GM03348 (cell line): ENCODE measurements around the gene TMEM187.

ENCODE experiments used
- DNase-seq: peaks from one replicate; pipeline ENCODE4 v3.0.0; 2012; ENCODE audit warnings: low spot score

The TMEM187 gene

DNA sequence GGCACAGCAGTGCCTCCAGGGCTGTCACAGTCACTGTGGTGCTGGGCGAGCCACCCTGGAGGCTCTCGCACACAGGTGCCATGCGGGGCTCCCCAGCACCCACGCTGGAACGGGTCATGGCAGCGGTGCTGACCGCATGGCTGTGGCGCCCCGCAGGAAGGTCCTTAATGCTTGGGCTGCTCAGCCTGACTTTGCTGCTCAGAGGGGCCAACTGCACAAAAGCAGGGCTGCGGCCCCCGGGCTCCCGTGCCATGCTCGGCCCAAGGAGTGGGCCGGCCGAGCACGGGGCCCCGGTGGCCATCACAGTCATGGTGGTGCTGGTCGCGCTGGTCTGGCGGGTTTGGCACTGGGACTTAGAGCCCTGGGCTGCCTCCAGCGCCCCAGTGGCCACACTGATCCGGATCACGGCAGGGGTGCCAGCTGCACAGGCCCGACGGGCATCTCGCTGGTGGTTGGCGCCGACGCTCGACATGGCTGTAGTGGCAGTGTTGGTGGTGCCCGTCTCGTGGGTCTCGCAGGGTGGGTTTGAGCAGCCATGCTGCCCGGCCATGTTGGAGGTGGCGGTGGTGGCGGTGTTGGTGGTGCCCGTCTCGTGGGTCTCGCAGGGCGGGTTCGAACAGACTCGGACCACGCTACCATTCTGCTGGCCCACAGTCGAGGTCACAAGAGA, 17.9 kb upstream of the TMEM187 start:
- no peak for DNase-seq

DNA sequence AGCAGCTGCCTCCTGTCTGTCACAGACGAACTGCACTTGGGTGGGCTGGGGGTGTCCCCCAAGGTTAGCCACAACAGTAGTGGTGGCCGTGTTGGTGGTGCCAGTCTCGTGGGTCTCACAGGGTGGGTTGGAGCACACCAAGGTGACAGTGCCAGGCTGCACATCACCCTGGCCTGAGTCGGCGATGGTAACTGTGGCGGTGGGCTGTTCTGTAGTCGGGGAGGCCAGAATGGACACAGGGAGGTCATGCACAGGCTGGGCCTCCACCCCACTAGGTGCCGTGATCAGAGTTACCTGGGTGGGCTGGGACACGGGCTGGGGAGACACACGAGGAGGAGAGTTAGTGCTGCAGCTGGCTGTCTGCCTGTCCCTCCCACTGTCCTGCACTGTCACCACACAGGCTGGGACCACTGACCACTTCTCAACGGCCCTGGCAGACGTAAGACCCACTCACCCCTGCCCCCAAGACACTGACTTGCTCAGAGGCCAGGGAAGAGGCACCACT, 17.3 kb upstream of the TMEM187 start:
- DNase-seq = no peak

DNA sequence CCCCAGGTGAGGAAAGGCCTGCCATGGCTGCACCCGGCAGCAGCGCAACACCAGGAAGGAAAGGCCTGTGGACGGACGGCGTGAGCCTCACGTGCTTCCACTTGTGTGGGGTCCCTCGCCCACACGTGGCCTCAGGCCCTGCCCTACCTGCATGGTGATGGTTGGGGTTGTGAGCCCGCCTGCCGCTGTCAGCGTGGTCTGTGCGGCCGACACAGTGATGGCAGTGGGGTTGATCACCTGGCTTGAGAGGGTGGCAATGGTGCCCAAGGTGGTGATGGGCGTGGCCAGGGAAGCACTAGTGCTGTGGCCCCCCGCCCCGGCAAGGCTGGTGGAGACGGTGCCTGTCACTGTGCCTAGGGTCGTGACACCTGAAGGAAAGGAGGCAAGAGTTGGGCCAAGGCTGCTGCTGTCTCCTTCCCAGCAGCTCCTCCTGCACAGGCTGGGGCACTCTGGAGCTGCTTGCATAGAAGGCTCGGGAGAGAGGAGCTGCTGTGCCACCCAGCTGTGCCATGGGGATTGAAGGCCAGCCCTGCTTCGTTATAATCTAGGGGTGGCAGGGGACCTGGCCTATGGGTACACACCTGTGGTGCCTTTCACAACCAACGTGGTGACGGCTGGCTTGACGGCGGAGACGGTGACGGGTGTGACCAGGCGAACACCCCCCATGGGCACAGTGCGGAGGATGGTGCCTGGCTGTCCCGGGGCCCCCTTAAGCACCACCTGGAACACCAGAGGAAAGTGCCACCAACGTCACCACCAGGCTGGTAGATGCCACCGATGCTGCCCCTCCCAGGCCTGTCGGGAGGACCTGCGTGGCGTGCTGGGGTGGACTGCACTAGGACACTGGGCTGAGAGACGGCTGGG, 16.3 kb upstream of the TMEM187 start:
- DNase-seq = no peak

GRCh38 chrX:153957224-153957623, 15.3 kb upstream of the TMEM187 start:
- no peak for DNase-seq

- DNase-seq = no peak
Measured at GRCh38 chrX:153958605-153959004, 13.9 kb upstream of the TMEM187 start.

GRCh38 chrX:153959649-153960048, 12.9 kb upstream of the TMEM187 start:
- no peak for DNase-seq

- DNase-seq = no peak
Measured at GRCh38 chrX:153960077-153960476, 12.5 kb upstream of the TMEM187 start.

DNA sequence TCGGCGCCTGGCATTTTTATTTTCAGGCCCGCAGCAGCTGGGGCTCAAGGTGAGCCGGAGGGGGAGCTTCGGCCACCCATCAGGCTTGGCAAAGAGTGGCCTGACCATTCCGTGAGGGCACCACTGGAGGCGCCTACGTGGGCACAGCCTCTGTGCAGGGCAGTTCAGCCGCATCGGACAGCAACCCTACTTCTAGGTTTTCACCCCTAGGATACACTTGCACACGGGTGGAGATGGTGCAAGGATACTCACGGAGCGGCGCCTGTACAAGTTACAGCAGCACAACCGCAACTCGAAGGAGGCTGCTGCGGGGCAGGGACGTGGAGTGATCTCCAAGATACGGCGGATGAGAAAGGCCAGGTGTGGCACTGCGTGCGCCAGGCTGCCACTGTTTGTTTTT, 11.8 kb upstream of the TMEM187 start:
- DNase-seq = no peak

DNA sequence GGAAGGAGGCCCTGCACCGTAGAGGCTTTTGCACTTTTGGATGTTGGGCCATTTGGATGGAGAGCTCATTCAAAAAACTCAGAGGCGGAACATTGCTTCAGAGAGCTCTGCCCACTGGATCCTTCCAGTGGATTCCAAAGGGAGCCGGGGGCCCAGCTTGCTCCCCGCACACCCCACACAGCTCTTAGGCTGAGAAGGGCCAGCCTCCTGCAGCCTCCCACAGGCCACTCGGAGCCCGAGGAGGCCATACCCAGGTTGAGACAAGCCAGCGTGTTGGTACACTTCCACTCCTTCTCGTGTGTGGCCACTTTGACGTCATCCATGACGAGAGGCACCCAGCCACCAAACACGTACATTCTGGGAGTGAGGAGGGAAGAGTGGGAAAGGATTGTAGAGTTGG, 11.3 kb upstream of the TMEM187 start:
- no peak for DNase-seq

DNA sequence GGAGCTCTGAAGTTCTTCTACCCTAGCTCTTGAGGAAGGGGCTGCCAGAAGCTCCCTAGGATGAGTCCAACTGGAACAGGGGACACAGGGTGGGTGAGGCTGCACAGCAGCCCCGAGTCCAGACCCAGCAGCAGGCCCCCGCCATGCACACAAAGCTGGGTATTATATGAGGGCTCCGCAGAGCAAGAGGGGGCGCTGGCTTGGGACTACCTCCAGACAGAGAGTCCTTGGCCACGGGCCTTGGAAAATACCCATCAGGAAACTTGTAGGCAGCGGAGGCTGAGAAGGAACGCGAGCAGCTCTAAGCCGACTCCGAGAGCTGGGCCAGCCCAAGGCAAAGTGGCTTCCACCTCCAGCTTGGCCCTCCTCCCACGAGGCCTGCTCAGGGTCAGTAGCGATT, 9.0 kb upstream of the TMEM187 start:
- no peak for DNase-seq

GRCh38 chrX:153964105-153964504, 8.4 kb upstream of the TMEM187 start:
- no peak for DNase-seq

GRCh38 chrX:153965406-153965805, 7.1 kb upstream of the TMEM187 start:
- no peak for DNase-seq

DNA sequence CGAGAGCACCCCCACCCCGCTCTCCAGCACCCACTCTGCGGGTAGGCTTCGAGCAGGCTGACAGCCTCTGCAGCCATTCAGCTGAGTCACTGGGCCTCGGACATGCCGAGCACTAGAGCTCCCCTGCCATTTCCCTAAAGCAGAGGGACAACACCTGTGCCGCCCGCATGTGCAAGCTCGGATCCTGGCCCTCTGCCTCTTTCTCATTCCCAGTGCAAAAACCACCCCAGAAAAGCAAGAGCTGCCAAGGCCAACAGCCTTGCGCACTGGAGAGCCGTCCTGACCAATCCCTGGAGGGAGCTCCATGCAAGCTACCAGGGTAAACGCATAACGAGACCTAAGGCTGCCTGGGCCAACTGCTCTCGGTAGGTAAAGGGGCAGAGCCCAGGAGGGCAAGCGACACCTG, 6.3 kb upstream of the TMEM187 start:
- DNase-seq = no peak

DNA sequence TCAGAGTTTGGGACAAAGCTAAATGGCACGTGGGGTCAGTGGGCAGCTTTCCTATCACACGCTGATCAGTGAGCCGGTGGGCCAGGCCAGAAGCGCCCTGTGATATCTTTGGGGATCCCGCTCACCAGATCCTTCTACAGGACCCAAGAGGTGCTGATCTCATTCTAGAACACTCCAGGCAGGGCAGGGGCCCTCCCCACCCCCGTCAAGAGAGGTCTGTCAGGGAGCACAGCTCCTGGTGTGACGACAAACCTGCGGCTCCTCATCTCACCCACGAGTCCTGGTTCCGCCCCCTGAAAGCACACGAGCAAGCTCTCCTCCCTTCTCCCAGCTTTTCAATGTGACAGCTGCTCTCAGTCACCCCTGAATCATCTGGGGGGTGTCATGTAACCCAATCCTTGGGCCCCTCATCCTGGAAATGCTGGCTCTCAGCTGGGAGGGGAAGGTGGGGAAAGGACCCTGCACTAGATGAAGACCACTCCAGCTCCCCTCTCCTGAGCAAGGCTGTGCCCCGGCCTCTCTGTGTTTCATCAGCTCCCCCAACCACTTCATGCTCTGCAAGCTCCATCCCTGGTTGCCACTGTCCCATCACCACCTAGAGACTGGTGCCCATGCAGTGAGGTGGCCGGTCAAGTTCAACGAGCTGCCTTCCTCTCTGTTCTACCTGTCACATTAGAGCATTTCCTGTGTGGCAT, 5.6 kb upstream of the TMEM187 start:
- DNase-seq = no peak

GRCh38 chrX:153967536-153968224, 4.9 kb upstream of the TMEM187 start:
- DNase-seq = no peak

DNA sequence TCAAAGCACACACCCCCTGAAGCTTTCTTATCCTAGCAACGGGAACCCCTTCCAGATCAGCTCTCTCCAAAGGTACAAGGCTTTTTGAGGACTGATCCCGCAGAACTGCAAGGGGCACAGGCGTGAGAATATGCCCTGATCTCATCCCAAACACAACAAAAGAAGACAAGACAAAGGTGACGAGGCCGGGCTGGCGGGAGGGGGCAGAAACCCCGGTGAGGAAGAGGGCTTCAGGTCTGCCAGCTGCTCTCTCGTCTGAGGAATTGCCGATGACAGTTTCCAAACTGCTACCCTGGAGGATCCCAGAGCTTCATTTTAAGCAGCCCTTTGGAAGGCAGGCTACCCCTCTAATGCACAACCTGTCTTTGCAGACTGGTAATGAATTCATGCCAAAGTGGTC, 4.3 kb upstream of the TMEM187 start:
- no peak for DNase-seq

DNA sequence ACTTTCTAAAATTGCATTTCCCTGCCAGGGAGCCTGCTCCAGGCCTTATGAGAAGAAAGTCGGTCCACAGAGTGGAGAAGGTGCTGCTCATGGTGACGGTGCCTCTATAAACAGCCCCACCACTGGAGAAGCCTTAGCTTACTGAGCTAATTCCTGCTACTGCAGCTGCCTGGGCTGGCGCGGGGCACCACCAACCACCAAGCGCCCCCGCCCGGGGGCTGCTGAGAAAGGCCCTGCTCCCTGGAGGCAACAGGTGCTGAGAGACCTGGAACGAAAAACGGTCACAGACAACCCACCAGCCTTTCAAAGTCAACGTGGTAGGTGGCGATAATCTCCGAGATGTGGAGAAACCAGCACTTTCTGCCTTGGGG, 3.8 kb upstream of the TMEM187 start:
- DNase-seq = peak; percentile 9

- peak; percentile 7 for DNase-seq
Measured at GRCh38 chrX:153969125-153969903, 3.2 kb upstream of the TMEM187 start.

- DNase-seq = peak; percentile 43
Measured at GRCh38 chrX:153969904-153970356, 2.6 kb upstream of the TMEM187 start.

DNA sequence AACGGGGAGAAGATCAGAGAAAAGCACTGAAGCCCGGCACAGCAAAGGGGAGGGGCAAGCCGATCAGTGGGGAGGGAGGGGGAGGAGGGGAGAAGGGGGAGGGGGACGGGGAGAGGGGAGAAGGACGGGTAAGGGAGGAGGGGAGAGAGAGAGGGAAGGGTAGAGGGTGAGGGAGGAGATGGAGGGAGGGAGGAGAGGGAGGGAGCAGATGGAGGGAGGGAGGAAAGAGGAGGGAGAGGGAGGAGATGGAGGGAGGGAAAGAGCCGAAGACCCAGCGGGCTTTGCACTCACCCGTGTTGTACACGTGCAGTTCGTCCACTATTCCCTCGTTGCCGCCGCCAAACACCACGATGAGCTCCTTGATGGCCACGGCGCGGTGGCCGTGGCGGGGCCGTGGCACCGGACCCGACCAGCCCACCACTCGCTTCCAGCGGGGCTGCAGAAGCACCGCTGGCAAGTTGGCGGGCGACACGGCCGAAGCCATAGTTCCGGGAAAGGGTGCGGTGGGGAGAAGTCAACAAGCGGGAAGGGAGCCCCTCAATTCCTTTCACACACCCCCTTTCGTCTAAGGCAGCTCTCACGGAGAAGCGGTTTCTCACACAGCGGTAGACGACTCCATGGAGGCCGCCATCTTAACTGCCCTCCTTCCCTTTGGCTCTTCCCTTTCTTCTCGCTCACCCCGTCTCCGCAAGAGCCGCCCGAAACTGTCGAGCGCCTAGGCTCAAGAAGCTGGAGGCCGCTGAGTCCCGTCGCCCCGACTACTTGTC, 2.0 kb upstream of the TMEM187 start:
- DNase-seq = peak; percentile 51

DNA sequence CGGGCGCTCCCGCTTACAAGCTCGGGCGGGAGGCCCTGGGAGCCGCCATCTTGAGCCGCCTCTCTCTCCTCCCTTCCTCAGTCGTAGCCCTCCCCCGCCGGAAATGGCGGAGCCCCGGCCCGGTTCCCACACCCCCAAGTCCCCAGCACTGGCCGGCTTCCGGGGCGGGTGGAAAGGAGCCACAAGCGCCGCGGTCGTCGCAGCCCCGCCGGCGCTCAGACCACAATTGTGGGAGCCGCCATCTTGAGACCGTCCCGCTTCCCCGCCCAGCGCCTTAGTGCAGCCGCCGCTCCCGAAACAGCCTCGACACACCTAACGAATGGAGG, 1.5 kb upstream of the TMEM187 start:
- DNase-seq = peak; percentile 88
